Naive B cell (primary cell): ENCODE results near the gene MICAL3. TPM values are rescaled to one million over a fixed set of nuclear protein-coding genes. Genes with fewer than 3 reads are reported as not detected.
"Not testable (repeated sequence)": the region's sequence is repeated elsewhere in the genome, so short reads cannot be mapped to it uniquely, and the experiment has no call there.

Source experiments
- ATAC-seq, 2 donors: fragments of 150-1000 bp; cut with Tn5 transposase; 2 replicates each; pipeline ENCODE4 v1.10.0; 2021; ENCODE audit warnings: low read depth in 2 of 2, mild to moderate bottlenecking in 2 of 2, moderate library complexity in 2 of 2
- DNase-seq: peaks from one replicate; pipeline ENCODE4 v3.0.0; 2022
- H3K27ac Mint-ChIP-seq, 6 donors: one replicate each; pipeline ENCODE4 v1.8.0; 2020 to 2022; ENCODE audit warnings: mild to moderate bottlenecking in 6 of 6, mixed read lengths in 6 of 6, moderate library complexity in 5 of 6, inconsistent platforms in 2 of 6
- H3K27me3 Mint-ChIP-seq, 3 donors: one replicate each; pipeline ENCODE4 v1.8.0; 2021 to 2022; ENCODE audit warnings: mixed read lengths in 3 of 3, mild to moderate bottlenecking in 1 of 3
- H3K36me3 Mint-ChIP-seq, 2 donors: one replicate each; pipeline ENCODE4 v1.8.0; 2020 to 2022; ENCODE audit warnings: mixed read lengths in 2 of 2, inconsistent platforms in 1 of 2, mild to moderate bottlenecking in 1 of 2
- H3K4me1 Mint-ChIP-seq, 3 donors: one replicate each; pipeline ENCODE4 v1.8.0; 2020 to 2022; ENCODE audit warnings: mixed read lengths in 3 of 3, inconsistent platforms in 1 of 3, mild to moderate bottlenecking in 1 of 3, moderate library complexity in 1 of 3
- H3K4me3 Mint-ChIP-seq, 8 donors: one replicate each; pipeline ENCODE4 v1.8.0; 2020 to 2022; ENCODE audit warnings: mild to moderate bottlenecking in 8 of 8, mixed read lengths in 8 of 8, moderate library complexity in 8 of 8, inconsistent platforms in 2 of 8
- H3K9me3 Mint-ChIP-seq, 7 donors: one replicate each; pipeline ENCODE4 v1.8.0; 2020 to 2022; ENCODE audit warnings: mixed read lengths in 7 of 7, mild to moderate bottlenecking in 5 of 7, inconsistent platforms in 2 of 7, moderate library complexity in 1 of 7
- polyA plus RNA-seq, 6 donors: library from polyadenylated mRNA; unstranded; fragments of 300-500 nt; fragmentation: Illumina TruSeq; gene quantifications; one replicate each; pipeline ENCODE4 v1.2.3, GENCODE V29; 2021; ENCODE audit warnings: low read depth in 6 of 6

The MICAL3 gene
- polyA plus RNA-seq, 6 donors from 2014 or later: 10.9 to 28.0 (median 15.6) TPM

DNA sequence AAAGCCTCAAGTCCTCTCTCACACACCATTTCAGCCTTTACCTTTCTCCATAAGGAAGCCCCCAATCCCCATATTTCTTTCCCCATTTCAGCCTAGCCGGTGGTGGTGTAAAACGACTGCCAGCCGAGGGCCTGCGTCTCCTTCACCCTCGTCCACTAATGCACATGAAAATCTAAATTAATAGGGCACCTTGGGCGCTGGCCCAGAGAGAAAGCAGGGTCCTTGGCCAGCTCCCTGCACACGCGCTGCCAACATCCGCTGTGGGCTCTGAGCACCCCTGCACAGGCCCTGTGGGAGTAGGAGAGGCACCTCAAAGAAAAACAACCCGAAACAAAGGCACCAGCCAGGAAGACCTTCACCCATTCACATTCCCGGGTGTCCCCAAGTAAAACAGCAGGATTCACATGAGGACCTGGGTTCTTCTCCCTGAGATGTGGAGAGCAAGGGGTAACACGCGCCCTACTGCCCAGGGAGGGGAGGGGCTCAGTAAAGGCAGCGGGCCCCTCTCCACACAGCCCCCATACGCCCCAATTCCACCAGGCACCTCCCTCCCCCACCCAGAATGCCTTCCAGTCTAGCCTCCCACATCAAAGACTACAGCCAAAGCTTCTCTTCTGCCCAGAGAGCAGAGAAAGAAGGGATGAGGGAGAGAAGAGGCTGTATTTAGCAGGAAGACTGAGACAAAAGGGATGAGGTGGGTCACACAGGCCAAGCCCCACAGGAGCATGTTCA, 79.0 kb downstream of the MICAL3 start:
- Mint-ChIP-seq H3K27me3 (no peaks in the 10 kb centered on the region), H3K36me3 (peaks cover 0 to 5% of the 10 kb centered on the region in 2 donors), H3K9me3 (no peaks in the 10 kb centered on the region), H3K27ac (peak overlapping the region; percentile 47 to 91 (median 76)), H3K4me3 (peak overlapping the region in 7 of 8 donors; percentile 47 to 81 (median 71)), H3K4me1 (peaks cover 90 to 98% (median 93%) of the 10 kb centered on the region in 3 donors)
- no peak for ATAC-seq
- DNase-seq: no peak

DNA sequence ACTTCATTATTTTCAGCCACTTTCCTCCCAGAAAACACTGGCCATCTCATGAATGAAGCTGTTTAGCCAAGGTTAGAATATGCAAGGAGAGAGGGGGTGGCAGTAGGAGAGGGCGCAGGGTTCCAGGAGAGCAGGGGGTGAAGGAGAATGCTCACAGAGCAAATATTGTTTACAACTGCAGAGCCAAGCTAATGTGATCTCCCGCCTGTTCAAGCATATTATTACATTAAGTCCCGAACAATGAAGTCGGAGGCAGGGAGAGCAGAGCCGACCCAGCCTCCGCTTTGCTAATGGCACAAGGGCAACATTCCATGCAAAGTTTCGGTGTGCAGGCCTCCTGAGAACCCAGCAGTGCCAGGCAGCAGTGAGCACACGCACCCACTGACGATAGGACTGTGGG, 80.1 kb downstream of the MICAL3 start:
- H3K9me3 Mint-ChIP-seq: no peaks in the 10 kb centered on the region
- no peaks in the 10 kb centered on the region for H3K27me3 Mint-ChIP-seq
- DNase-seq (no peak), ATAC-seq (no peak)
- H3K36me3 Mint-ChIP-seq: no peaks in the 10 kb centered on the region
- peak overlapping the region in 5 of 6 donors; percentile 62 to 87 (median 80) for H3K27ac Mint-ChIP-seq
- H3K4me3 Mint-ChIP-seq: peak overlapping the region in 3 of 8 donors; percentile 1 to 38 (median 16)
- peaks cover 90 to 98% (median 95%) of the 10 kb centered on the region in 3 donors for H3K4me1 Mint-ChIP-seq

DNA sequence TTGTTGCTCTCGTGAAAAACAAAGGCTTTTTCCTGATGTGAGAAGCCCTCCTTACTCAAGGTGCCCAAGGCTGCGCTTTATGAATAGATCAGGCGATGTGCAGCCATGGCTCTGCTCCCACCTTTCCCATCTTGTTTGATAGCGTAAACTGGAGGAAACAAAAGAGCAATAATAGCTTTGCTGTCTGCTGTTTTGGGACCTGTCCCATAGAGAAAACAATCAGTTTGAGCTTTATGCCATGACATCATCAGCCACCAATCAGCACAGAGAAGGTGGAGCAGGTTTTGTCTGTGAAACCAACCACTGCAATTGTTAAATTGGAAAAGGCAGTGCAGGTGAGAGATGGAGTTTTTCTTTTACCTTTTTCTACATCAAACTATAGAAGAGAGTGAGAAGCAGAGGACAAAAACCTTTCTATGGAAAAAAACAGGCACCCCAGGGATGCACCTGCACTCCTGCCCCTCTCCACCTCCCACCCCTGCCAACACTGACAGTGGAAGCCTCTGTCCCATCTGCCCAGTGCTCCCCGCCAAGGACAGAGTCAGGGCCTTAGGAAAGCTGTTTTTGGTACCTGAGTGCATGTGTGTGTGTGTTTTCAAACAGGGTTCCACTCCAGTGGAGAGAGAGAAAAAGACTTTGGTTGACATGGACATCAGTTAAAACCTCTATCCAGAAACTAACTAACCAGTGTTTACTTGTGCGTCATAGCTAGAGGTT, 80.7 kb downstream of the MICAL3 start:
- no peak for ATAC-seq
- peak overlapping the region in 3 of 8 donors; percentile 1 to 36 (median 16) for H3K4me3 Mint-ChIP-seq
- H3K4me1 Mint-ChIP-seq: peaks cover 95 to 99% (median 98%) of the 10 kb centered on the region in 3 donors
- H3K27ac Mint-ChIP-seq: peak overlapping the region in 4 of 6 donors; percentile 62 to 87 (median 82)
- DNase-seq: no peak
- H3K9me3 Mint-ChIP-seq: no peaks in the 10 kb centered on the region
- H3K27me3 Mint-ChIP-seq: no peaks in the 10 kb centered on the region
- no peaks in the 10 kb centered on the region for H3K36me3 Mint-ChIP-seq

DNA sequence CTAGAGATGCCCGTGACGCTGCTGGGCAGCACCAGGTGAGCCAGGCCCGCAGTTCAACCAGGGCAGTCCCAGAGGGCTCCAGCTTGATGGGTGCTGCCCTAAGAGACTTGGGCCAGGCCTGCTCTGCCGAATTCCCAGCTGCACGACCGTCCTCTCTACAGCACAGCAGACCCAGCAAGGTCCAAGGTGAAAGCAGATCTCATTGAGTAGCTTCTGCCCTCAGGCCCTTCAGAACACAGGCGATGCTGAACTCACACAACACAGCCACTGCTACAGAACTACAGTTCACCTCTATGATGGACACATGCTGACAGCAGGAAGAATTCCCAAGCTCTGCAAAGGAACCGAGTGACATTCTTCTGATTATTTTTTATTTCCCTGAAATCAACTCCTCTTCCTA, 81.6 kb downstream of the MICAL3 start:
- Mint-ChIP-seq H3K27me3 (no peaks in the 10 kb centered on the region), H3K9me3 (no peaks in the 10 kb centered on the region), H3K4me3 (peak overlapping the region in 1 of 8 donors; percentile 65), H3K36me3 (no peaks in the 10 kb centered on the region), H3K27ac (peak overlapping the region in 5 of 6 donors; percentile 46 to 84 (median 62)), H3K4me1 (peaks cover 90 to 98% (median 97%) of the 10 kb centered on the region in 3 donors)
- no peak for ATAC-seq
- DNase-seq: no peak

DNA sequence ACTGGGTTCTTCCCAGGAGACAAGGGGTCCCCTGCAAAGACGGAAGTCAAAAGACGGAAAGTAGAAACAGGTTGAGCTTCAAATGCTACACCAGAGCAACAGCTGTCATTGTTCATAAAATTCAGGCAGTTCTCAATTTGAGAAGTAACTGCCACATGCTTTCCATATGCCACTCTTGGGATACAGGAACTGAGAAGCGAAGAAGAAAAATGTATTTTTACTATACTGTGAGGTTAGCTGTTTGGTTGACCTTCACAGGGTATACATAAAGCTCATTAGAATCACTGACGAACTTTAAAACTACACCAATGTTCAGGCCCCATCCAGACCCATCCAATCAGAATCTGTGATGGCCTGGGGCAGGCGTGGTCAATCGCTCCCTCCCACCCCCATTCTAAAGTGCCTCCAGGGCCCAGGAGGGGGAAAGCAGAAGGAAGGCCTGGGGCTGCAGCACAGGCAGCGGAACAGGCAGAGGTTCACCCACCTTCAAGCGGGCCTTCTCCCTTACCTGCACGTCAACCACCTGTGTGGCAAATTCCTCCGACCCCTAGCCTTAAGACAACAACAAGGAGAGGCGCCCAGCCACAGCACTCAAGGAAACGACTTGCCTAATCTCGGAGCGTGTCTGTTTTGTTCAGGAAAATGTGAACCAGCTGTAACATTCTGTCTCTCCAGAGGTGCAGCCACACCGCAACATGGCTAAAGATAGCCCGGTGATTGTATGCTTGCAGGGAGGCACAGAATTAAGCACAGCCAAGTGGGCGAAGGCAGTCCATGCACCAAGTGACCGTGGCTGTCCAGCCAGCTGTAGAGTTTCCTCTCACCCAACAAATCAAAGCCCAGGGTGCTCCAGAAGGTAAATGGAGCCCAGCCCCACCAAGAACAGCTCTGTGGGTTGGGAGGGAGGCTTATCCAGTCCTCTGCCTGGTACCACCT, 82.6 kb downstream of the MICAL3 start:
- DNase-seq: no peak
- peak overlapping the region in 6 of 8 donors; percentile 5 to 65 (median 30) for H3K4me3 Mint-ChIP-seq
- peaks cover 6 to 7% of the 10 kb centered on the region in 2 donors for H3K36me3 Mint-ChIP-seq
- no peak for ATAC-seq
- no peaks in the 10 kb centered on the region for H3K9me3 Mint-ChIP-seq
- peak overlapping the region in 5 of 6 donors; percentile 26 to 95 (median 86) for H3K27ac Mint-ChIP-seq
- H3K4me1 Mint-ChIP-seq: peaks cover 85 to 96% (median 94%) of the 10 kb centered on the region in 3 donors
- H3K27me3 Mint-ChIP-seq: no peaks in the 10 kb centered on the region

DNA sequence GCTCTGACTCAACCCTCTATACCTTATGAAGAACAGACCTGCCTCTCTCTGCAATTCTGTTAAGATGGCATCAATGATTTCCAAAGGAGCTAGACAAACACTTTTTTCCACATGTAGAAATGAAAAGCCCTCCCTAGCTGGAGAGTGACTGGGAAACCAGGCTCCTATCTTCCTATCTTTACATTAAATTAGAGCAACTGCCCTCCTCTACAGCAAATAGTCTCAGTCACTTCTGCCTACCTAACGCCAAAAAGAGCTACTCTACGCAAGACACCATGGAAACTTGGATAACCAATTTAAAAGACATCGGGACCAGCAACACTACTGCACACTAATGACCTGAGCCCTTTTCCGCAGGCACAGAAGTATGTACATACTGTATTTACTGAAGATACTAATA, 84.8 kb downstream of the MICAL3 start:
- Mint-ChIP-seq H3K27ac (peak overlapping the region in 5 of 6 donors; percentile 25 to 89 (median 62)), H3K9me3 (peaks cover 0 to 1% (median 0%) of the 10 kb centered on the region in 7 donors), H3K36me3 (peaks cover 7 to 8% of the 10 kb centered on the region in 2 donors), H3K4me3 (peak overlapping the region in 5 of 8 donors; percentile 22 to 82 (median 26)), H3K4me1 (peaks cover 72 to 95% (median 87%) of the 10 kb centered on the region in 3 donors), H3K27me3 (no peaks in the 10 kb centered on the region)
- no peak for ATAC-seq
- no peak for DNase-seq

DNA sequence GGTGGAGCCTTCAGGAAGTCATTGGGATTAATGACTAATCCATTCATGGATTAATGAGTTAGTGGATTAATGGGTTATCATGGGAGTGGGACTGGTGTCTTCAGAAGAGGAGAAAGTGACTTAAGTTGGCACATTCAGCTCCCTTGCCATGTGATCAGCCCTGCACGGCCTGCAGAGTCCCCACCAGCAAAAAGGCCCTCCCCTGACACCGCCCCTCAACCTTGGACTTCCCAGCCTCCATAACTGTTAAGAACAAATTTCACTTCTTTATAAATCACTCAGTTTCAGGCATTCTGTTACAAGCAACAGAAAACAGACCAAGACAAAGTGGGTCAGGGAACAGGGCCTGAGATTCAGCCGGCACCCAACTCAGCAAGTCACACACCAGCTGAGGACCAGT, 85.3 kb downstream of the MICAL3 start:
- Mint-ChIP-seq H3K27me3 (no peaks in the 10 kb centered on the region), H3K9me3 (peaks cover 0 to 1% (median 0%) of the 10 kb centered on the region in 7 donors), H3K36me3 (peaks cover 7 to 8% of the 10 kb centered on the region in 2 donors), H3K27ac (peak overlapping the region; percentile 8 to 78 (median 55)), H3K4me3 (peak overlapping the region in 2 of 8 donors; percentile 24 to 33), H3K4me1 (peaks cover 72 to 95% (median 87%) of the 10 kb centered on the region in 3 donors)
- DNase-seq (no peak), ATAC-seq (peak in 1 of 2 donors; percentile 34)

DNA sequence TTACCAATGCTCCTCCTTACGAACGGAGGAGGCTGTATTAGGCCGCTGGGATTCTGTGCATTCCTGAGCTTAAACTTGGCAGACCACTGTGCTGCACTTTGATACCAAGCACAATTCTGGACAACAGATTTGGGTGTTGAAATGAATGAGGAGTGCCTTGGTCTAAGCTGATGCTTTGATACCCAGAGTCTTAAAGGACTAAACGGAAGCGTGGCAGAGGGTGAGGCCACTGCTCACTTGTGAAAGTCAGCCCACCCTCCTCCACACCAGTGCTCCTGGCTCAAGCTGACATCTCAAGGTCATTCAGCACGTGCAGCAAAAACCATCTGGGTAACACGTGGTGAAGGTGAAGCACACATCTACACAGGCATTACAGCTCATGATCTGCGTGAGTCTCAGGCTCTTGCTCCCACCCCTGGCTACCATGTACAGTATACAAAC, 85.9 kb downstream of the MICAL3 start:
- H3K4me3 Mint-ChIP-seq: peak overlapping the region in 1 of 8 donors; percentile 33
- peaks cover 0 to 1% (median 0%) of the 10 kb centered on the region in 7 donors for H3K9me3 Mint-ChIP-seq
- peak overlapping the region; percentile 8 to 78 (median 55) for H3K27ac Mint-ChIP-seq
- peaks cover 72 to 95% (median 87%) of the 10 kb centered on the region in 3 donors for H3K4me1 Mint-ChIP-seq
- no peaks in the 10 kb centered on the region for H3K27me3 Mint-ChIP-seq
- no peak for ATAC-seq
- no peak for DNase-seq
- peaks cover 7 to 8% of the 10 kb centered on the region in 2 donors for H3K36me3 Mint-ChIP-seq

DNA sequence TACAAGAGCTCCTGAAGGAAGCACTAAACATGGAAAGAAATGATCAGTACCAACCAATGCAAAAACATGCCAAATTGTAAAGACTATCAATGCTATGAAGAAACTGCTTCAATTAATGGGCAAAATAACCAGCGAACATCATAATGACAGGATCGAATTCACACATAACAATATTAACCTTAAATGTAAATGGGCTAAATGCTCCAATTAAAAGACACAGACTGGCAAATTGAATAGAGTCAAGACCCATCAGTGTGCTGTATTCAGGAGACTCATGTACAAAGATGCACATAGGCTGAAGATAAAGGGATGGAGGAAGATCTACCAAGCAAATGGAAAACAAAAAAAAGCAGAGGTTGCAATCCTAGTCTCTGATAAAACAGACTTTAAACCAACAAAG, 91.9 kb downstream of the MICAL3 start:
- Mint-ChIP-seq H3K4me3 (peak overlapping the region in 1 of 8 donors; percentile 44), H3K36me3 (peaks cover 8 to 11% of the 10 kb centered on the region in 2 donors), H3K4me1 (peaks cover 66 to 87% (median 67%) of the 10 kb centered on the region in 3 donors), H3K27ac (peak overlapping the region in 5 of 6 donors; percentile 21 to 72 (median 64))
- not testable (repeated sequence) for H3K27me3 Mint-ChIP-seq, H3K9me3 Mint-ChIP-seq, DNase-seq, ATAC-seq

DNA sequence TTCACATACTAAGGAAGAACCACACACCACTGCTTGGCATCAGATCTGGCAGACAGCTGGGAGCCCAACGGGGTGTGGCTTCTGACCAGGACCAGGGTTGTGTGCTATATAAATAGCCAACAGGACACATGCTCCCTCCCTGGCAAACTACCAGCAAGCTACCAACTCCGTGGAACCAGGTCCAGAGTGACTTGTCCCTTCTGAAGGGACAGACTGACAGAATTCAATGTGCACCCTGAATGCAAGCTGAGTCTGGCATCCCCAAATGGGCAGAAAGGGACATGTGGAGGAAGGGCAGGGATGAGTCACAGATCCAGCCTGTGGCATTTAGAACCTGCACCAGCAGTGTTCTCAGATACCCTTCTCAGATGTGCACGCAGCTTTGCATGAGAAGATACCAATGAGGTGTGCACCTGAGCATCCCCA, 92.9 kb downstream of the MICAL3 start:
- Mint-ChIP-seq H3K4me1 (peaks cover 57 to 90% (median 70%) of the 10 kb centered on the region in 3 donors), H3K27me3 (no peaks in the 10 kb centered on the region), H3K27ac (peak overlapping the region in 1 of 6 donors; percentile 72), H3K4me3 (peak overlapping the region in 1 of 8 donors; percentile 2), H3K9me3 (peaks cover 0 to 1% (median 0%) of the 10 kb centered on the region in 7 donors), H3K36me3 (peaks cover 0 to 5% of the 10 kb centered on the region in 2 donors)
- DNase-seq (no peak), ATAC-seq (no peak)

DNA sequence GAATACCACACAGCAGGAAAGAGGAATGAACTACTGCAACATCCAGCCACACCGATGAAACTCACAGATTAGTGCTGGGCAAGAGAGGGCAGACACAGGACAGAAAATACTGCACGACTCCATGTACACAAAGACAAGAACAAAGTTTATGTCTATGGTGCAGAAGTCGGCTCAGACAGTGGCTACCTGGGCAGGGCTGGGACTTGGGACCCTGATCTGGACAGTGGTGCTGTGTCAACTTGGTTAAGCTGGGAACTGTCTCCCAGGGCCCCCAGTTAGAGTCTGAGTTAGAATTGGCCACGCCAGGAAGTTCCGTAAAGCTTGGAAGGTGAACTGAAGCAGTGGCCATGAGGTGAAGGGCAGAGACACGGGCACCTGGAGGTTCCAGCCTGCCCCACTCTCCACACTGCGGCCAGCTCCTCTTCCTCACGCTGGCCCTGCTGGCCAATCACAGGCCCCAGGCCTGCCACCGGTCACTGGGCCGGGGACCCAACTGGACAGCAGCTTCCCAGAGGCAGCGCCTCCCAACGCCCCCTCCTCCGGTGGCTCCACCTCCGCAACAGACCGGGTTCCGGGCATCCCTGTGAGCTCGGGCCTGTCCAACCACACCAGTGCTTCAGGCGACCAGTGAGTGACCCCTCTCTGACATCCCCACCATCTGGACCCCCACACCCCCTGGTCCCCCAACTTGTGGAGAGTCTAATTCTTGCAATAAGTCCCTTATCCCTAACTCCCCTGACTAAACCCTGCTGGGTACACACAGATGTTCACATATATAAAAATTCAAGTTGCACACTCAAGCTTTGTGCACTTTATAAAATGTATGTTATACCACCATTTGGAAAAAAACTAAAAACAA, 93.7 kb downstream of the MICAL3 start:
- Mint-ChIP-seq H3K4me1 (peaks cover 51 to 94% (median 74%) of the 10 kb centered on the region in 3 donors), H3K36me3 (peaks cover 0 to 5% of the 10 kb centered on the region in 2 donors), H3K9me3 (no peaks in the 10 kb centered on the region), H3K27me3 (no peaks in the 10 kb centered on the region), H3K27ac (peak overlapping the region in 3 of 6 donors; percentile 42 to 72 (median 63)), H3K4me3 (peak overlapping the region in 3 of 8 donors; percentile 17 to 62 (median 32))
- no peak for DNase-seq
- no peak for ATAC-seq

DNA sequence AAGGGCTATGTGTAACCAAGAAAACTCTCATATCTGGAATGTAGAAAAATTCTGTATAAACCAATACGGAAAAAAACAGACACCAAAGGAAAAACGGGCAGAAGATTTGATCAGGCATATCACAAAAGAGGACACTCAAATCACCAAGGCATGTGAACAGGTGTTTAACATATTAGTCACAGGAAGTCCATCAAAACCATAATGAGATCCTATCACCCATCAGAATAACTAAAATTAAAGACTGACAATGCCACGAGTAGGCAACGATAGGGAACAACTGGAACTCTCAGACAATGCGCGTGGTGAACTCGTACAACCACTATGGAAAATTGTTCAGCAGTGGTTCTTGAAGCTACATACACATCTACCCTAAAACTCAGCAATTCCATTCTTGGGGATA, 94.5 kb downstream of the MICAL3 start:
- no peak for ATAC-seq
- peak overlapping the region in 3 of 6 donors; percentile 6 to 72 (median 42) for H3K27ac Mint-ChIP-seq
- DNase-seq: no peak
- no peaks in the 10 kb centered on the region for H3K27me3 Mint-ChIP-seq
- peaks cover 43 to 89% (median 74%) of the 10 kb centered on the region in 3 donors for H3K4me1 Mint-ChIP-seq
- no peaks in the 10 kb centered on the region for H3K9me3 Mint-ChIP-seq
- H3K4me3 Mint-ChIP-seq: peak overlapping the region in 1 of 8 donors; percentile 45
- peaks cover 0 to 5% of the 10 kb centered on the region in 2 donors for H3K36me3 Mint-ChIP-seq
